Germinal center (tissue), 1 donor: ENCODE results near the gene FUT7.

Experiments
- DNase-seq: peaks from one replicate; pipeline ENCODE4 v3.0.0; 2012; ENCODE audit warnings: mixed read lengths, low spot score

The FUT7 gene

DNA sequence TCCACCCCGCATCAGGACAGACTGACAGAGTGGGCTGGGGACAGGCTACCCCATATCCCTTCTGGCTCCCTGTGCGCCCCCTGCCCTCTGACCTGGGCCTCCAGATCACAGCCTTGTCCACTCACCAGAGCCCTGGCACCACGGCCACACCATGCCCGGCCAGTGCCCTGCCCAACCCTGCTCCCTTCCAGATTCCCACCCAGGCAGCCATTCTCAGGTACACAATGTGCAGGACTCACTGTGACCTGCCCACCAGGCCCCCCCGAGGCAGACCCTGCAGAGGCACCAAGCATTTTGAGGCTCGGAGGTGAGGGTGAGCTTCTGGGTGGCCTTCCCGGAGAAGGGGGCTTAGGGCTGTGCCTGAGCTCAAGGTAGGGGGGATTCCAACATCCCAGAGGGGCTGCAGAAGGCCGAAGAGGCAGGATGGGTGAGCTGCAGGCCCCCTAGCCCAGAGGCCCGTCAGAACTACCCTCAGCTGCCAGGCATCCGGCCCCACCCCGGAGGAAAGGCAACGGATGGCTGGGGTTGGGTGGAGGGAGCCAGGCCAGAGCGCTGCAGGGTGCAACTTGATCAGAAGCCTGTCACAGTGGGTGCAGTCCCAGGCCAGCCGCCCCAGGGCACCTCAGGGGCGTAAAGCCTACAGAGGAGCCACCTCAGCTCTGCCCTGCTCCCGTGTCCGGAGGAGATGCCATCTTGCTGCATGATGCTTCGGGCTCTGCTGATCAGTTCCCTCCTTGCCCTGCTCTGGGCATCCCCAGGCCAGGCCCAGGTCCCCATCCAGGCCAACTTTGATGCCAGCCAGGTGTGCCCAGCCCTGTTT is 49.4 kb downstream of the FUT7 start, which contains the start of gene LCNL1:
Gene LCNL1 (plus strand): TSS at position 762 of the 820 bp plus-strand sequence. CDS start 594 bp downstream, outside the sequence.
- no peak for DNase-seq

GRCh38 chr9:136981588-136982231 is 50.2 kb downstream of the FUT7 start:
- no peak for DNase-seq

GRCh38 chr9:136980669-136981478 is 51.0 kb downstream of the FUT7 start:
- DNase-seq: no peak
